Hepatocyte (in vitro differentiated cells): Measurements from ENCODE around the gene TSPAN4. TPM values are rescaled to one million over a fixed set of nuclear protein-coding genes. Genes with fewer than 3 reads are reported as not detected.

Experiments
- DNase-seq: peaks from one replicate; pipeline ENCODE4 v3.0.0-alpha.2; 2016; ENCODE audit warnings: low spot score
- H2AFZ ChIP-seq: fragments of 200-600 bp; sonication (generic); 2 replicates; pipeline ENCODE4 v1.6.0; 2016; ENCODE audit warnings: antibody characterized with exemption, mild to moderate bottlenecking
- H3K27ac ChIP-seq: fragments of 200-600 bp; sonication (generic); 2 replicates; pipeline ENCODE4 v1.5.1; 2016; ENCODE audit warnings: mild to moderate bottlenecking
- H3K27me3 ChIP-seq: fragments of 200-600 bp; sonication (generic); 2 replicates; pipeline ENCODE4 v1.6.1; 2016
- H3K36me3 ChIP-seq: fragments of 200-600 bp; sonication (generic); replicated peaks from 2 replicates; pipeline ENCODE4 v1.5.1; 2016; ENCODE audit warnings: low read depth; ENCODE audit not compliant: insufficient read depth
- H3K4me1 ChIP-seq: fragments of 200-600 bp; sonication (generic); 2 replicates; pipeline ENCODE4 v1.5.1; 2016; ENCODE audit warnings: mild to moderate bottlenecking, moderate library complexity; ENCODE audit not compliant: insufficient read depth
- H3K4me2 ChIP-seq: fragments of 200-600 bp; sonication (generic); 2 replicates; pipeline ENCODE4 v1.6.0; 2016
- H3K4me3 ChIP-seq: fragments of 200-600 bp; sonication (generic); 2 replicates; pipeline ENCODE4 v1.5.1; 2016; ENCODE audit warnings: mild to moderate bottlenecking
- H3K79me2 ChIP-seq: fragments of 200-600 bp; sonication (generic); 2 replicates; pipeline ENCODE4 v1.6.0; 2017; ENCODE audit warnings: mild to moderate bottlenecking
- H3K9me2 ChIP-seq: fragments of 200-600 bp; sonication (generic); replicated peaks from 2 replicates; pipeline ENCODE4 v1.6.0; 2017; ENCODE audit warnings: mild to moderate bottlenecking; ENCODE audit not compliant: insufficient read depth
- H3K9me3 ChIP-seq: fragments of 200-600 bp; sonication (generic); 2 replicates; pipeline ENCODE4 v1.5.1; 2016; ENCODE audit warnings: low read depth, mild to moderate bottlenecking
- H4K20me1 ChIP-seq: fragments of 200-600 bp; sonication (generic); 2 replicates; pipeline ENCODE4 v1.6.0; 2016; ENCODE audit warnings: mild to moderate bottlenecking; ENCODE audit not compliant: insufficient read depth, poor library complexity, severe bottlenecking
- CTCF ChIP-seq: fragments of 200-600 bp; sonication (generic); IDR thresholded peaks from 2 replicates; pipeline ENCODE4 v1.5.1; 2016; ENCODE audit warnings: antibody characterized with exemption, mild to moderate bottlenecking; ENCODE audit not compliant: poor library complexity
- EZH2 ChIP-seq: fragments of 200-600 bp; sonication (generic); IDR thresholded peaks from 2 replicates; pipeline ENCODE4 v1.6.1; 2016; ENCODE audit warnings: antibody characterized with exemption, mild to moderate bottlenecking, borderline replicate concordance
- EZH2phosphoT487 ChIP-seq: fragments of 200-600 bp; sonication (generic); IDR thresholded peaks from one replicate; pipeline ENCODE4 v1.6.1; 2018; ENCODE audit warnings: antibody characterized with exemption, mild to moderate bottlenecking, low read depth, moderate library complexity; ENCODE audit not compliant: unreplicated experiment, severe bottlenecking
- WGBS: methylation state at CpG from one replicate; pipeline ENCODE4 v1.1.6; 2016; ENCODE audit warnings: low lambda C conversion rate; ENCODE audit errors: missing lambda C conversion rate; 5-methylcytosine and 5-hydroxymethylcytosine counted together
- polyA plus RNA-seq: library from polyadenylated mRNA; unstranded; fragments of >200 nt; fragmentation: Nextera tagmentation; extraction: Ambion mirVana; gene quantifications from 2 replicates; pipeline ENCODE4 v1.2.1, GENCODE V29; 2016
- total RNA-seq: library from RNA; depleted of rRNA; stranded (reverse); fragments of >200 nt; gene quantifications from 2 replicates; pipeline ENCODE4 v1.2.3, GENCODE V29; 2014

Gene TSPAN4
- total and polyA plus RNA-seq, 2 experiments from 2014 or later = 82.8 to 148 TPM

GRCh38 chr11:794766-795633, 47.7 kb upstream of the TSPAN4 start:
- Histone ChIP-seq H3K4me3 (no peak overlapping the region), H3K27me3 (no peaks in the 10 kb centered on the region), H3K36me3 (no peaks in the 10 kb centered on the region), H3K4me2 (peak overlapping the region; percentile 90), H3K9me3 (no peaks in the 10 kb centered on the region), H2AFZ (no peak overlapping the region), H3K4me1 (peaks cover 23% of the 10 kb centered on the region), H4K20me1 (no peaks in the 10 kb centered on the region), H3K9me2 (no peaks in the 10 kb centered on the region), H3K27ac (peak overlapping the region; percentile 98), H3K79me2 (peaks cover 6% of the 10 kb centered on the region)
- TF ChIP-seq EZH2phosphoT487 = no peak
- TF ChIP-seq CTCF = no peak
- no peak for TF ChIP-seq EZH2
- DNase-seq = no peak
- 81% methylated on average over 27 of the region's 38 CpGs for WGBS

GRCh38 chr11:795634-796564, 46.8 kb upstream of the TSPAN4 start:
- Histone ChIP-seq H3K4me3 (peak overlapping the region; percentile 20), H3K27me3 (no peaks in the 10 kb centered on the region), H2AFZ (no peak overlapping the region), H3K9me3 (no peaks in the 10 kb centered on the region), H3K27ac (peak overlapping the region; percentile 98), H3K9me2 (no peaks in the 10 kb centered on the region), H3K36me3 (no peaks in the 10 kb centered on the region), H4K20me1 (no peaks in the 10 kb centered on the region), H3K79me2 (peaks cover 6% of the 10 kb centered on the region), H3K4me1 (peaks cover 23% of the 10 kb centered on the region), H3K4me2 (peak overlapping the region; percentile 90)
- peak; percentile 83 for DNase-seq
- TF ChIP-seq EZH2phosphoT487 = no peak
- TF ChIP-seq EZH2 = no peak
- no peak for TF ChIP-seq CTCF
- WGBS = 27% methylated on average over 18 of the region's 26 CpGs

GRCh38 chr11:796565-797295, 45.9 kb upstream of the TSPAN4 start:
- Histone ChIP-seq H3K36me3 (no peaks in the 10 kb centered on the region), H4K20me1 (no peaks in the 10 kb centered on the region), H3K9me2 (no peaks in the 10 kb centered on the region), H3K4me3 (peak overlapping the region; percentile 17), H2AFZ (no peak overlapping the region), H3K27ac (peak overlapping the region; percentile 98), H3K79me2 (peaks cover 6% of the 10 kb centered on the region), H3K4me2 (peak overlapping the region; percentile 90), H3K4me1 (peaks cover 23% of the 10 kb centered on the region), H3K9me3 (no peaks in the 10 kb centered on the region), H3K27me3 (no peaks in the 10 kb centered on the region)
- DNase-seq = no peak
- WGBS = 35% methylated on average over 17 of the region's 18 CpGs
- TF ChIP-seq EZH2phosphoT487 (no peak), CTCF (no peak), EZH2 (no peak)
